GM12878 (cell line): ENCODE data around the gene ZSWIM5. TPM values are rescaled to one million over a fixed set of nuclear protein-coding genes. Genes with fewer than 3 reads are reported as not detected.

ENCODE experiments used
- KDM1A ChIP-seq: fragments of 200-600 bp; sonication (generic); IDR thresholded peaks from 2 replicates; pipeline ENCODE4 v1.6.1; 2016; ENCODE audit warnings: borderline replicate concordance
- RBBP5 ChIP-seq: fragments of 200-600 bp; sonication (generic); conservative IDR thresholded peaks from 2 replicates; pipeline ENCODE4 v1.6.1; 2016
- ZNF384 ChIP-seq: IDR thresholded peaks from 2 replicates; pipeline ENCODE4 v1.6.1; 2012; ENCODE audit warnings: low read depth, mild to moderate bottlenecking, low read length, improper control_type of control experiment, borderline replicate concordance
- polyA plus RNA-seq, 11 experiments: library from polyadenylated mRNA; depleted of rRNA in 4 of 11; unstranded in 6 of 11; stranded (reverse) in 5 of 11; fragments of >200 nt; fragmentation: Nextera tagmentation in 4 of 11; fragmentation: Illumina TruSeq in 1 of 11; extraction: Ambion mirVana in 4 of 11; extraction: Trizol in 1 of 11; gene quantifications; 1 replicate in 1 of 11; 2 replicates in 10 of 11; pipeline versions ENCODE4 v1.2.1 to v1.2.3, GENCODE V29; 2011 to 2016; ENCODE audit warnings: inconsistent platforms in 2 of 11, missing spikeins in 2 of 11, low read depth in 1 of 11
- total RNA-seq, 4 experiments: library from RNA; depleted of rRNA in 3 of 4; stranded (reverse); fragments of >200 nt in 3 of 4; fragmentation: Illumina TruSeq in 1 of 4; extraction: Trizol in 1 of 4; gene quantifications; 2 replicates each; pipeline versions ENCODE4 v1.2.1 to v1.2.3, GENCODE V29; 2013 to 2021
- TF ChIP-seq, protein P1 (sequence below): fragments of 450-650 bp; formaldehyde crosslinking; IDR thresholded peaks from 2 replicates; pipeline ENCODE4 v1.5.0; 2022; ENCODE audit warnings: mild to moderate bottlenecking, missing genetic modification characterization
- TF ChIP-seq, protein P2 (sequence below): fragments of 450-650 bp; IDR thresholded peaks from 2 replicates; pipeline ENCODE4 v1.6.1; 2017; ENCODE audit warnings: mild to moderate bottlenecking, moderate library complexity

Gene ZSWIM5
- total and polyA plus RNA-seq, 10 of the 15 experiments (the other 5 are each of a cell fraction or from before 2014, with no cell fraction given): 0.07 to 0.97 (median 0.34) TPM; not detected in 1

- TF ChIP-seq, protein P1, sequence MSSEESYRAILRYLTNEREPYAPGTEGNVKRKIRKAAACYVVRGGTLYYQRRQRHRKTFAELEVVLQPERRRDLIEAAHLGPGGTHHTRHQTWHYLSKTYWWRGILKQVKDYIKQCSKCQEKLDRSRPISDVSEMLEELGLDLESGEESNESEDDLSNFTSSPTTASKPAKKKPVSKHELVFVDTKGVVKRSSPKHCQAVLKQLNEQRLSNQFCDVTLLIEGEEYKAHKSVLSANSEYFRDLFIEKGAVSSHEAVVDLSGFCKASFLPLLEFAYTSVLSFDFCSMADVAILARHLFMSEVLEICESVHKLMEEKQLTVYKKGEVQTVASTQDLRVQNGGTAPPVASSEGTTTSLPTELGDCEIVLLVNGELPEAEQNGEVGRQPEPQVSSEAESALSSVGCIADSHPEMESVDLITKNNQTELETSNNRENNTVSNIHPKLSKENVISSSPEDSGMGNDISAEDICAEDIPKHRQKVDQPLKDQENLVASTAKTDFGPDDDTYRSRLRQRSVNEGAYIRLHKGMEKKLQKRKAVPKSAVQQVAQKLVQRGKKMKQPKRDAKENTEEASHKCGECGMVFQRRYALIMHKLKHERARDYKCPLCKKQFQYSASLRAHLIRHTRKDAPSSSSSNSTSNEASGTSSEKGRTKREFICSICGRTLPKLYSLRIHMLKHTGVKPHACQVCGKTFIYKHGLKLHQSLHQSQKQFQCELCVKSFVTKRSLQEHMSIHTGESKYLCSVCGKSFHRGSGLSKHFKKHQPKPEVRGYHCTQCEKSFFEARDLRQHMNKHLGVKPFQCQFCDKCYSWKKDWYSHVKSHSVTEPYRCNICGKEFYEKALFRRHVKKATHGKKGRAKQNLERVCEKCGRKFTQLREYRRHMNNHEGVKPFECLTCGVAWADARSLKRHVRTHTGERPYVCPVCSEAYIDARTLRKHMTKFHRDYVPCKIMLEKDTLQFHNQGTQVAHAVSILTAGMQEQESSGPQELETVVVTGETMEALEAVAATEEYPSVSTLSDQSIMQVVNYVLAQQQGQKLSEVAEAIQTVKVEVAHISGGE (CRISPR knock-in tag): no peak
- no peak for TF ChIP-seq RBBP5
- TF ChIP-seq ZNF384: no peak
- TF ChIP-seq, protein P2, sequence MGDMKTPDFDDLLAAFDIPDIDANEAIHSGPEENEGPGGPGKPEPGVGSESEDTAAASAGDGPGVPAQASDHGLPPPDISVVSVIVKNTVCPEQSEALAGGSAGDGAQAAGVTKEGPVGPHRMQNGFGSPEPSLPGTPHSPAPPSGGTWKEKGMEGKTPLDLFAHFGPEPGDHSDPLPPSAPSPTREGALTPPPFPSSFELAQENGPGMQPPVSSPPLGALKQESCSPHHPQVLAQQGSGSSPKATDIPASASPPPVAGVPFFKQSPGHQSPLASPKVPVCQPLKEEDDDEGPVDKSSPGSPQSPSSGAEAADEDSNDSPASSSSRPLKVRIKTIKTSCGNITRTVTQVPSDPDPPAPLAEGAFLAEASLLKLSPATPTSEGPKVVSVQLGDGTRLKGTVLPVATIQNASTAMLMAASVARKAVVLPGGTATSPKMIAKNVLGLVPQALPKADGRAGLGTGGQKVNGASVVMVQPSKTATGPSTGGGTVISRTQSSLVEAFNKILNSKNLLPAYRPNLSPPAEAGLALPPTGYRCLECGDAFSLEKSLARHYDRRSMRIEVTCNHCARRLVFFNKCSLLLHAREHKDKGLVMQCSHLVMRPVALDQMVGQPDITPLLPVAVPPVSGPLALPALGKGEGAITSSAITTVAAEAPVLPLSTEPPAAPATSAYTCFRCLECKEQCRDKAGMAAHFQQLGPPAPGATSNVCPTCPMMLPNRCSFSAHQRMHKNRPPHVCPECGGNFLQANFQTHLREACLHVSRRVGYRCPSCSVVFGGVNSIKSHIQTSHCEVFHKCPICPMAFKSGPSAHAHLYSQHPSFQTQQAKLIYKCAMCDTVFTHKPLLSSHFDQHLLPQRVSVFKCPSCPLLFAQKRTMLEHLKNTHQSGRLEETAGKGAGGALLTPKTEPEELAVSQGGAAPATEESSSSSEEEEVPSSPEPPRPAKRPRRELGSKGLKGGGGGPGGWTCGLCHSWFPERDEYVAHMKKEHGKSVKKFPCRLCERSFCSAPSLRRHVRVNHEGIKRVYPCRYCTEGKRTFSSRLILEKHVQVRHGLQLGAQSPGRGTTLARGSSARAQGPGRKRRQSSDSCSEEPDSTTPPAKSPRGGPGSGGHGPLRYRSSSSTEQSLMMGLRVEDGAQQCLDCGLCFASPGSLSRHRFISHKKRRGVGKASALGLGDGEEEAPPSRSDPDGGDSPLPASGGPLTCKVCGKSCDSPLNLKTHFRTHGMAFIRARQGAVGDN: no peak
- TF ChIP-seq KDM1A: no peak
Measured at GRCh38 chr1:45205910-45206721, at the start of gene ZSWIM5 (continued).
